GM12878 (cell line): ENCODE measurements around the gene SCRN1. TPM values are rescaled to one million over a fixed set of nuclear protein-coding genes. Genes with fewer than 3 reads are reported as not detected.

Experiments
- ATAC-seq: fragments of 200-7000 bp; cut with Tn5 transposase; 3 replicates; pipeline ENCODE4 v1.9.1; 2020; ENCODE audit warnings: mild to moderate bottlenecking, moderate library complexity
- BruUV-seq: library from RNA; stranded (reverse); fragments of 400-500 nt; replicated peaks from 2 replicates; lab custom pipeline; 2021; lab: Mats Ljungman, UMichigan
- CTCF ChIA-PET: fragments of 300-600 bp; sonication (Branson Sonifier 250); formaldehyde crosslinking; extraction: SDS; loops from one replicate; lab custom pipeline; 2021; ENCODE audit warnings: inconsistent platforms; lab: Yijun Ruan, JAX
- POLR2A ChIA-PET: fragments of 350-600 bp; formaldehyde crosslinking; extraction: SDS; loops from one replicate; lab custom pipeline; 2021; ENCODE audit warnings: inconsistent platforms; lab: Charles Lee
- RAD21 ChIA-PET: fragments of 300-600 bp; sonication (Branson Sonifier 250); formaldehyde crosslinking; loops from one replicate; lab custom pipeline; 2023; ENCODE audit warnings: antibody characterized with exemption; ENCODE audit not compliant: unreplicated experiment; lab: Charles Lee
- SMC1A ChIA-PET: fragments of 300-600 bp; sonication (Branson Sonifier 250); formaldehyde crosslinking; loops from one replicate; lab custom pipeline; 2023; ENCODE audit not compliant: unreplicated experiment, uncharacterized antibody; lab: Charles Lee
- DNase-seq: peaks from one replicate; pipeline ENCODE4 v3.0.0-alpha.2; 2011; ENCODE audit warnings: low read depth, low spot score
- FAIRE-seq: peaks from 3 replicates; lab custom pipeline; 2011; peaks lifted over from hg19 to GRCh38; lab: Jason Lieb, UNC
- H2AFZ ChIP-seq: 2 replicates; pipeline ENCODE4 v1.6.0; 2011; ENCODE audit warnings: low read depth, low read length, control low read depth; ENCODE audit not compliant: control insufficient read depth
- H3K27ac ChIP-seq: 2 replicates; pipeline ENCODE4 v1.5.1; 2011; ENCODE audit warnings: control low read depth; ENCODE audit not compliant: control insufficient read depth, insufficient read depth
- H3K27me3 ChIP-seq, 2 experiments: replicated peaks in 1 of 2; 2 replicates each; pipeline versions ENCODE4 v1.6.0 to v1.6.1; 2011; ENCODE audit warnings: low read length in 1 of 2; ENCODE audit not compliant: control insufficient read depth in 2 of 2, insufficient read depth in 2 of 2
- H3K36me3 ChIP-seq, 2 experiments: 2 replicates each; pipeline ENCODE4 v1.5.1; 2011; ENCODE audit warnings: low read length in 1 of 2; ENCODE audit not compliant: control insufficient read depth in 2 of 2, insufficient read depth in 2 of 2
- H3K4me1 ChIP-seq: 2 replicates; pipeline ENCODE4 v1.6.1; 2011; ENCODE audit warnings: mild to moderate bottlenecking, low read length, moderate library complexity, mixed read lengths; ENCODE audit not compliant: control insufficient read depth, insufficient read depth
- H3K4me2 ChIP-seq: 2 replicates; pipeline ENCODE4 v1.6.0; 2011; ENCODE audit warnings: control low read depth; ENCODE audit not compliant: control insufficient read depth, insufficient read depth
- H3K4me3 ChIP-seq: fragments of 200-600 bp; sonication (generic); 2 replicates; pipeline ENCODE4 v1.5.1; 2016
- H3K79me2 ChIP-seq: 2 replicates; pipeline ENCODE4 v1.6.0; 2011; ENCODE audit warnings: low read length; ENCODE audit not compliant: control insufficient read depth, insufficient read depth
- H3K9ac ChIP-seq: 2 replicates; pipeline ENCODE4 v1.8.0; 2011; ENCODE audit warnings: low read length, control low read depth, mixed read lengths; ENCODE audit not compliant: control insufficient read depth, insufficient read depth
- H3K9me3 ChIP-seq: replicated peaks from 3 replicates; pipeline ENCODE4 v1.5.1; 2011; ENCODE audit warnings: mild to moderate bottlenecking, low read length; ENCODE audit not compliant: control insufficient read depth, insufficient read depth
- H4K20me1 ChIP-seq: 2 replicates; pipeline ENCODE4 v1.6.0; 2011; ENCODE audit not compliant: control insufficient read depth, insufficient read depth
- BCL11A ChIP-seq: IDR thresholded peaks from 2 replicates; pipeline ENCODE4 v1.6.1; 2011; ENCODE audit warnings: low read depth, low read length
- BRCA1 ChIP-seq: IDR thresholded peaks from 2 replicates; pipeline ENCODE4 v1.6.1; 2011; ENCODE audit warnings: low read depth, low read length, improper control_type of control experiment
- CUX1 ChIP-seq: IDR thresholded peaks from 2 replicates; pipeline ENCODE4 v1.6.1; 2012; ENCODE audit warnings: improper control_type of control experiment, low read depth, low read length; ENCODE audit not compliant: insufficient replicate concordance
- EGR1 ChIP-seq, 2 experiments: IDR thresholded peaks; 1 replicate in 1 of 2; 2 replicates in 1 of 2; pipeline ENCODE4 v1.6.1; 2011 to 2012; ENCODE audit warnings: low read depth in 2 of 2, low read length in 2 of 2, borderline replicate concordance in 1 of 2, mild to moderate bottlenecking in 1 of 2, moderate library complexity in 1 of 2
- NBN ChIP-seq: fragments of 450-650 bp; IDR thresholded peaks from 2 replicates; pipeline ENCODE4 v1.6.1; 2016
- NFYA ChIP-seq: IDR thresholded peaks from 2 replicates; pipeline ENCODE4 v1.6.1; 2011; ENCODE audit warnings: low read depth, mild to moderate bottlenecking, low read length, improper control_type of control experiment, borderline replicate concordance
- RFX5 ChIP-seq: IDR thresholded peaks from 2 replicates; pipeline ENCODE4 v1.6.1; 2011; ENCODE audit warnings: low read depth, low read length, improper control_type of control experiment
- TCF12 ChIP-seq: IDR thresholded peaks from 2 replicates; pipeline ENCODE4 v1.6.1; 2011; ENCODE audit warnings: low read depth, mild to moderate bottlenecking, low read length
- USF1 ChIP-seq: IDR thresholded peaks from 2 replicates; pipeline ENCODE4 v1.6.1; 2011; ENCODE audit warnings: borderline replicate concordance, low read depth, mild to moderate bottlenecking, moderate library complexity, mixed read lengths, low read length; ENCODE audit not compliant: insufficient read depth; ENCODE audit errors: extremely low read length
- ZBTB33 ChIP-seq: fragments of 450-650 bp; IDR thresholded peaks from 2 replicates; pipeline ENCODE4 v1.6.1; 2017; ENCODE audit warnings: mild to moderate bottlenecking
- ZNF207 ChIP-seq: fragments of 450-650 bp; IDR thresholded peaks from 2 replicates; pipeline ENCODE4 v1.6.1; 2014; ENCODE audit warnings: antibody characterized with exemption, mild to moderate bottlenecking, borderline replicate concordance
- WGBS: methylation state at CpG from one replicate; pipeline ENCODE4 v1.1.6; 2016; ENCODE audit warnings: low lambda C conversion rate; ENCODE audit not compliant: insufficient replicate concordance, insufficient coverage; ENCODE audit errors: missing lambda C conversion rate; 5-methylcytosine and 5-hydroxymethylcytosine counted together
- in situ Hi-C: fragments of 300-500 bp; cut with MboI; formaldehyde crosslinking; loops from 9 replicates; pipeline ENCODE4 v1.14.3; 2018; ENCODE audit warnings: mixed read lengths
- intact Hi-C: fragments of 100-400 bp; cut with micrococcal nuclease; formaldehyde crosslinking; loops from one replicate; pipeline ENCODE4 v1.14.2; 2022; ENCODE audit not compliant: unreplicated experiment
- polyA plus RNA-seq, 11 experiments: library from polyadenylated mRNA; depleted of rRNA in 4 of 11; unstranded in 6 of 11; stranded (reverse) in 5 of 11; fragments of >200 nt; fragmentation: Nextera tagmentation in 4 of 11; fragmentation: Illumina TruSeq in 1 of 11; extraction: Ambion mirVana in 4 of 11; extraction: Trizol in 1 of 11; gene quantifications; 1 replicate in 1 of 11; 2 replicates in 10 of 11; pipeline versions ENCODE4 v1.2.1 to v1.2.3, GENCODE V29; 2011 to 2016; ENCODE audit warnings: inconsistent platforms in 2 of 11, missing spikeins in 2 of 11, low read depth in 1 of 11
- total RNA-seq, 4 experiments: library from RNA; depleted of rRNA in 3 of 4; stranded (reverse); fragments of >200 nt in 3 of 4; fragmentation: Illumina TruSeq in 1 of 4; extraction: Trizol in 1 of 4; gene quantifications; 2 replicates each; pipeline versions ENCODE4 v1.2.1 to v1.2.3, GENCODE V29; 2013 to 2021

Gene SCRN1
- total and polyA plus RNA-seq, 10 of the 15 experiments (the other 5 are each of a cell fraction or from before 2014, with no cell fraction given): 11.1 to 67.6 (median 41.7) TPM

- no peak for TF ChIP-seq ZBTB33
- TF ChIP-seq BRCA1: no peak
Measured at GRCh38 chr7:29873644-29874294, 115.8 kb downstream of the SCRN1 start (continued).

- Histone ChIP-seq H3K36me3 (no peaks in the 10 kb centered on the region), H3K27ac (no peak overlapping the region), H3K4me3 (no peak overlapping the region), H4K20me1 (no peaks in the 10 kb centered on the region), H2AFZ (no peak overlapping the region), H3K27me3 (peaks cover 3% of the 10 kb centered on the region in 2 experiments; a peak in 3 of 4 replicates), H3K4me2 (no peak overlapping the region), H3K79me2 (no peaks in the 10 kb centered on the region), H3K9ac (no peak overlapping the region), H3K4me1 (no peaks in the 10 kb centered on the region), H3K9me3 (no peaks in the 10 kb centered on the region)
- no TSS peak for BruUV-seq
- ChIA-PET SMC1A (no interaction called here), RAD21 (no interaction called here), POLR2A (interaction anchor here (0.7 kb wide), 1 partner anchor 46 kb away, joined by 7 read pairs; no protein-coding TSS in a partner anchor), CTCF (interaction anchor here (1.8 kb wide), 1 partner anchor 190 kb away, joined by 5 read pairs; no protein-coding TSS in a partner anchor)
- intact Hi-C loops: no loop called here
- in situ Hi-C loops: no loop called here
- ATAC-seq (no peak), DNase-seq (no peak), FAIRE-seq (no peak)
- 38% methylated on average over 5 of the region's 5 CpGs for WGBS
- TF ChIP-seq USF1: no peak
- TF ChIP-seq NFYA: no peak
- TF ChIP-seq CUX1: no peak
- TF ChIP-seq NBN: no peak
- TF ChIP-seq BCL11A: no peak
- no peak for TF ChIP-seq RFX5
- TF ChIP-seq EGR1 (IDR thresholded peaks at IDR 0.05; ENCODE audit: borderline replicate concordance in 1 of 2, low read depth in 2 of 2, low read length in 2 of 2): no peak
- TF ChIP-seq ZNF207: no peak
- no peak for TF ChIP-seq TCF12
Measured at GRCh38 chr7:29871787-29872398, 117.7 kb downstream of the SCRN1 start.
